CD4-positive, alpha-beta T cell treated with Interleukin-6 at 100 ng/mL for 8 hours (primary cell): ENCODE results near the gene NAGK.
A peak's percentile ranks its signal among the peaks of the same experiment; 100 is the strongest.
"Not testable (repeated sequence)": the region's sequence is repeated elsewhere in the genome, so short reads cannot be mapped to it uniquely, and the experiment has no call there.

Experiments
- DNase-seq: peaks from one replicate; pipeline ENCODE4 v3.0.0-alpha.2; 2020; ENCODE audit warnings: mixed read lengths, low spot score

NAGK gene

DNA sequence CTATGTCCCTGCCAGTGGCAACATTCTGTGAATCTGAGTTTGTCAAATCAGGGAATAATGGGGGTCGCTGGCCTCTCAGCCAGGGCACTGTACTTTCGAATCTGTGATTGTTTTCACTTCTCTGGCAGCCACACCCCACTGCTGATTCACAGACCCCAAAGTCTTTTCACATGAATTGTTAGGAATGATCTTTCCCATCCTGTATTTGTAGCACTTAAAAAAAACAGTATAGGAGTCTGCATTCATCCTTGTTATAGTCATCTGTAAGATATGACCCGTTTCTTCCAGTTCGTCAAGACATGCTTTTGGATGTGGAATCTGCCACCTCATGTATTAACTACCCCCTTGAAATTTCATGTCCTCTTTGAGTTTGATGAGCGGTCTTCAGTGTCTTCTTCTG, 928 bp downstream of the NAGK start:
- DNase-seq = no peak

DNA sequence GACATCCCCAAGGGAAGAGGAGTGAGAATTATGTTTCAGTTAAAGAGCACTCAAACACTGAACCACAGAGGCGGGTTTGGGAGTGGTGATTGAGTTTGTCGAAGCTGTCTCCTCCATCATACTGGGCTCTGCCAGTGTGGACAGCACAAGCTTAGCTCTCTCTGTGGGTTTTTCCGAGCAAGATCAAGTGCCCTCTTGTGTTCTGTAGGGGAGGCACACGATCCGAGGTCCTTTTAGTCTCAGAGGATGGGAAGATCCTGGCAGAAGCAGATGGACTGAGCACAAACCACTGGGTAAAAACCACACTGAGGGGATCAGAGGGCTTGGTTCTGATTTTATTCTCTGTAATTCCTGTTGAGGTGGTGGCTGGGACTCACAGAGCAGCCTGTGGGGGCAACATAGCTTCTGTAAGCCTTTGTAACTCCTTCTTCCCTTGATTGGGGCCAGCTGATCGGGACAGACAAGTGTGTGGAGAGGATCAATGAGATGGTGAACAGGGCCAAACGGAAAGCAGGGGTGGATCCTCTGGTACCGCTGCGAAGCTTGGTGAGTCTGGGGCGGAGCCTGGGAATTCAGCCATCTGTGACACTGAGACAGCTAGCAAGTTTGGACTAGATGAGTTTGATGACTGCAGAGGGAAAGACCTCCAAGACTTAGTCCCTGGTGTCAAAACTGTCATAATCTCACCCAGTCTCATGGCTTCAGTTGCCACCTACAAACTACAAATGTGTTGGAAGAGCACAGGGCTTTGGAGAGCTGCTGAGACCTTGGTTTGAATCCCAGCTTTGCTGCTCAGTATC, 2.0 kb downstream of the NAGK start:
- no peak for DNase-seq

DNA sequence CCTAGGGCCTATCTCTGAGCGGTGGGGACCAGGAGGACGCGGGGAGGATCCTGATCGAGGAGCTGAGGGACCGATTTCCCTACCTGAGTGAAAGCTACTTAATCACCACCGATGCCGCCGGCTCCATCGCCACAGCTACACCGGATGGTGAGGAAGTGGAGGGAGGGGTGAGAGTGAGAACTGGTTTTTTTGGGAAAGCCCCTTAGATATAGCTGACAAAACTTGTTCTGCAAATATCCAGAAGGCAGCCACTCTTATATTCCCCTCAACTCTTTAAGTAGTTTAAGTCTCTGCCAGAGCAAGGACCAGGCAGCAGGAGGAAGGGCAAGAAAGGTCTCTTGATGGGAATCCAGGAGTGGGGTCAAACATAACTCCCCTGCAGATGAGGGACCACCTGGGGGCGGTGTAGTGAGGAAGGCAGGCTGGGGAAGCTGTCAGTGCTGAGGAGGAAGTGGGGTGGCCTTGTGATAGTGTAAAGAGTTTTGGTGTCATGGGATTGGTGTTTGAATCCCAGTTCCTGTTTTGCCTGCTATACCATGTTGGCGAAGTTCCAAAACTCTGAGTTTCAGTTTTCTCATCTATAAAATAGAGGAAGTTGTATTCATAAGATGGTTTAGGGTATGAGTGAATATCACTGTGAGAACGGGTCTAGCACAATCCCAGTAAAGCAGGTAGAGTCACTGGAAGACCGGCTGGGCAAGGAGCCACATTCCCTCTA, 3.4 kb downstream of the NAGK start:
- peak; percentile 61 for DNase-seq

DNA sequence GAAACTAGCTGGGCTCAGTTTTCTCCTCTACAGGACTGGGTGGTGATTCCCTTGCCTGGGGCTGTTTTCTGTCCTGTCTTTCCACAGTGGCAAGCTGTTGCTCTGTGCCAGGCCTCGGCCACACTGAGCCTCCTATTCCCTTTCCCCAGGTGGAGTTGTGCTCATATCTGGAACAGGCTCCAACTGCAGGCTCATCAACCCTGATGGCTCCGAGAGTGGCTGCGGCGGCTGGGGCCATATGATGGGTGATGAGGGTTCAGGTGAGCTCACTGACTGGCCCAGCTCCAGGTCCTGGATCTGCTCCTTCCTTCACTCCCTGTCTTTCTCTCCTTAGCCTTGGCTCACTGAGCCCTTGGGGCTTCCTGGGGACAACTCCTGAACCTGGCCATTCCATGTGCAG, 4.0 kb downstream of the NAGK start:
- DNase-seq = no peak

DNA sequence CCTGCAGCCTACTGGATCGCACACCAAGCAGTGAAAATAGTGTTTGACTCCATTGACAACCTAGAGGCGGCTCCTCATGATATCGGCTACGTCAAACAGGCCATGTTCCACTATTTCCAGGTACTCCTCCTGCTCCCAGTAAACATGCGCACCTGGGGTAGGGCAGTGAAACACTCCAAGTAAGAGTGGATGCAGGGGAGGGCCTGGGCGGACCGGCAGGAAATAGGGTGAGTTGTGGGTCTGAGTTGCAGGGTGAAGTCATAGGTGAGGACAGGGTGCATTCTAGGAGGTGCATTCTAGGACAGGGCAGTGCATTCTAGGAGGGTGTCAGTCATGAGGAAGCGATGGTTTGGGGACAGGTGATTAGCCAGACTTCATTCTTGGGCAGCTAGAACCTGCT, 5.0 kb downstream of the NAGK start:
- no peak for DNase-seq

DNA sequence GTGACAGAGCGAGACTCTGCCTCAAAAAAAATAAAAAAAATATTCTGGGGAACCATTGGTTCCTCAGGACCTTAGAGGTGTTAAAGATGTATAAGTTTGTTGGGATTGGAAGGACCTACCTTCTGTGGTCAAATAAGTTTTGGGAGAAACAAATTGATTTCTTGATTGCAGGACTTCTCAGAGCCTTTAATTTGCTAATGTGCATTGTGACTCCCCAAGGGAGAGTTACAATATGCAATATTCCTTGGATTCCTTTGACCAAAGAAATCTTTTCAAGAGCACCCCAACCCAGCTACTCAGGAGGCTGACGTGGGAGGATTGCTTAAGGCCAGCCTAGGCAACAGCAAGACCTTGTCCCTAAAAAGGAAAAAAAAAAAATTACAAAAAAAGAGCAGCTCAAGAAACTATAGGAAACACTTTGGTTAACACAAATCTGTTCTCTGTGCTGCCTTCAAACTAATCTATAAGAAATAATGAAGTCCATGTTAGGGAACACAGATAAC, 6.5 kb downstream of the NAGK start:
- no peak for DNase-seq

DNA sequence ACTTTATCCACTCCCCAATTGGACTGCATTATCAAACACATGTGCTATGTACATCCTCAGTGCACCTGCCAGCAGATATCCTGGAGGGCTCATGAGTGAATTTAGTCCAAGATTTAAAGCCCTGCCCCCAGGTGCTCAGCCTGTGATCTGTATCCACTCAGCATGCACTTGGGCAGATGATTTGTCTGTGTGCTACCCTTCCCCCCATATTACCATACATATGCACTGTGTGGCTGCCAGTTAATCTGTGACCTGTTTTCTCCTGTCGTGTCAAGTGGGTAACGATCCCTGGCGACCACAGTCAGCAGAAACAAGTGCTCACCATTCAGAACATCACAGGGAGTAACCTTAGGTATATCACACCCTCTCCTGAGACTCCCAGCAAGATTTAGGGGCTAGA, 10.2 kb downstream of the NAGK start:
- DNase-seq = no peak

DNA sequence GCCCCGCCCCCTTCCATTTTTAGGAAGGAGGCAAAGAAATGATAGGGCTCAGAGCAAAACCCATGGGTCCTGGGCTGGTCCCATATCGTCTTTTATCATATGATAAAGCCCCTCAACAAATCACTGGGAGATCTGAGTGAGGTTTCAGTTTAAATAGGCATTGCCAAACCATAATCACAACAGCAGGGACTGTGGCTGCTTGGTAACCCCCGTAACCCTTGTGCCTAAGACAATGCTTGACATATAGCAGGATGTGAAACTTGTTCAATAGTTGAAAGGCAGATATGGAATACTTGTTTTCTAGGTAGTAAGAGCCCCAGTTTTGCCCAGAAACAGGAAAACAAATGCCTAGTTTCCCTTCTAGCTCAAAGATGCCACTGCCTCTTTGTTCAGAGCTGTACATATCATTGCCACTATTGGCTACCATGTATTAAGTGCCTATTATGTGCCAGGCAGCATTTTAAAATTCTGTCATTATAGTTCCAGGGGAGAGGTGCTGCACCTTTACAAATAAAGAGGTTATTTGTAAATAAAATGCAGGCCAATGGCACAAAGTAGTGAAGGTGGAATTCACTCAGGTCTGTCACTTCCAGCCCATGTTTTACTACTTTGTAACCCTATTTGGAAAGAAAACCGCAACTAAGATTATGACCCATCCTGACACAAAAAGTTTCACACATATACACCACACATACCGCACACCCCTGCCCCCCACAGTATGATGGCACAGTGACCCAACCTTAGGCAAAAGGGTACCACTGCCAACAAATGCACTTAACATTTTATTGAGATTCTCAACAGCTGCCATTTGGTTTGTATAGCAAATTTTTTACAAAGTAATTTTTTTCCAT, 14.2 kb downstream of the NAGK start:
- no peak for DNase-seq

DNA sequence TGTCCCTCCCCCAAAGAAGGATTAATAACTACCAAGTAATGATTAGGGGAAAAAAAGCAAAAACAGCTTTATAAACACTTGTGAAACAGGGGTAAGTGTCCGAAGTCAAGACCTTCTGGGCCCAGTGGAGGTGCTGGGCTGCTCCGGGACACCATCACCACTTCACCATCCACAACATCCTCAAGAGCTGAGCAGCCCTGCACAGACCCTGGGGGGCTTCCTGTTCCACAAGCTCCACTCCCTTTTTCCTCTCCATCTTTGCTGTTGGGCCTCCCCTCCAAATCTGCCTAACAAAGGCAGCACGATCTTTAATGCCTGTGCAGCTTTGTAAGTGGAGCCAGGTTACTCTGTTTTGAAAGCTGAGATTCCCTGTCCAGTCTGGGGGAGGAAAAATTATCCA, 14.8 kb downstream of the NAGK start:
- DNase-seq = not testable (repeated sequence)

DNA sequence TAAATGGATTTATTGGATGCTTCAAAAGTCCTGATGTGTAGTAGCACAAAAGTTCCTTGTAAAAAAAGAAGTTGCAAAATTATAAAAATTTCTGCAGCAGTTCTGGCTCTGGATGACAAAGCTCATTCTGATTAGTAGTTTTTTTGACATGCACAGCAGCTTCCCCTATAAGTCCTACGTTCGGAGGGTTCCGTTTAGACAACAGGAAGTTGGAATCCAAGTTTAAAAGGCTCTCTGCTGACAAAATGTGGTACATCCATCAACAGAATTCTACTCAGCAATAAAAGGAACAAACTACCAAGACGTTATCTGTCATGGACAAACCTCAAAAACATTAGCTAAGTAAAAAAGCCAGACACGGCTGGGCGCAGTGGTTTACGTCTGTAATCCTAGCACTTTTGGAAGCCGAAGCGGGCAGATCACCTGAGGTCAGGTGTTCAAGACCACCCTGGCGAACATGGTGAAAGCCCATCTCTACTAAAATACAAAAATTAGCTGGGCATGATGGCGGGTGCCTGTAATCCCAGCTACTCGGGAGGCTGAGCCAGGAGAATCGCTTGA, 15.4 kb downstream of the NAGK start:
- not testable (repeated sequence) for DNase-seq

DNA sequence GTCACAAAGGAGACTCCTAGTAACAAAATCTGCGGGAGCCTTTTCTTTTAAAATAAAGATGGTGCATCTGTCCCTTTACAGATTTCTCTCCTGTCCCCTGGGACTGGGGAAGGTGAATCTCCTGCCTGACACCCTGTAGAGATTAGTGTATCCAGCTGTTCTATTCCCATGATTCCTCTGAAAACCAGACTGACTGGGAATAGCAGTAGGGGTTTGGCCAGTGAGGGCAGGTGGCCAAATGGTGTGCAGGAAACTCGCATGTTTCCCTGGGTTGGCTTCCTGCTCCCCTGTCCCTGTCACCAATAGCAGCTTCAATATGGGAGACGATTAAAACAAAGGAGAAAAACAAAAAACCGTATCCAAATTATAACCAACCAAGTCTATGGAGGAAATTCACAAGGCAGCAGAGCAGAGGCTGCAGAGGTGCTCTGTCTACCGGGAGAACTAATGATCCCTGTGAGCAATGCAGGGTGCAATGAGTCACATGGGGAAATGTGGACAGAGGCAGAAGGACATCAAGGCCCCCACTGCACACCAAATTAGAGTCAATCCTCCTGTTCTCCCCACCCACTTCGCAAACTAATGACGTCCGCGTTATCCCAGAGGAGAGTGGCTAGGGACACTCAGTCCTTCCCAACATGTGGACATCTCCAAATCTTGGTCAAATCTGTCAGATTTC, 17.0 kb downstream of the NAGK start:
- not testable (repeated sequence) for DNase-seq

DNA sequence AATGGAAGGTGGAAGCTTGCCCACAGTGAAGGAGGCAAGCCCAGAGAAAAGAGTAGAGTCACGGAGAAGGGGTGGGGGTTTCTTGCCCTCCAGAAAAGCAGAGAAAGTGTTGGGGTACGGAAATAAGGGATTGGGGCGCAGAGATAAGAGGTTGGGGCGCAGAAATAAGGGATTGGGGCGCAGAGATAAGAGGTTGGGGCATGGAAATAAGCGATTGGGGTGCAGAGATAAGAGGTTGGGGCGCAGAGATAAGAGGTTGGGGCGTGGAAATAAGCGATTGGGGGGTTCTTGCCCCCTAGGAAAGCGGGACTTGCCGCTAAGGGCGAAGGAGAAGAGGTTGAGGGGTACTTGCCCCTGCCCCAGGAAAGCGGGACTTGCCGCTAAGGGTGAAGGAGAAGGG, 21.0 kb downstream of the NAGK start:
- DNase-seq = not testable (repeated sequence)

DNA sequence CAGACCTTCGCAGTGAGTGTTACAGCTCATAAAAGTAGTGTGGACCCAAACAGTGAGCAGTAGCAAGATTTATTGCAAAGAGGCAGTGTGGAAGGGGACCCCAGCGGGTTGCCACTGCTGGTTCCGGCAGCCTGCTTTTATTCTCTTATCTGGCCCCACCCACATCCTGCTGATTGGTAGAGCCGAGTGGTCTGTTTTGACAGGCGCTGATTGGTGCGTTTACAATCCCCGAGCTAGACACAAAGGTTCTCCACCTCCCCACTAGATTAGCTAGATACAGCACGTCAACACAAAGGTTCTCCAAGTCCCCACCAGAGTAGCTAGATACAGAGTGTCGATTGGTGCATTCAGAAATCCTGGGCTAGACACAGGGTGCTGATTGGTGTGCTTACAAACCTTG, 23.4 kb downstream of the NAGK start:
- not testable (repeated sequence) for DNase-seq

DNA sequence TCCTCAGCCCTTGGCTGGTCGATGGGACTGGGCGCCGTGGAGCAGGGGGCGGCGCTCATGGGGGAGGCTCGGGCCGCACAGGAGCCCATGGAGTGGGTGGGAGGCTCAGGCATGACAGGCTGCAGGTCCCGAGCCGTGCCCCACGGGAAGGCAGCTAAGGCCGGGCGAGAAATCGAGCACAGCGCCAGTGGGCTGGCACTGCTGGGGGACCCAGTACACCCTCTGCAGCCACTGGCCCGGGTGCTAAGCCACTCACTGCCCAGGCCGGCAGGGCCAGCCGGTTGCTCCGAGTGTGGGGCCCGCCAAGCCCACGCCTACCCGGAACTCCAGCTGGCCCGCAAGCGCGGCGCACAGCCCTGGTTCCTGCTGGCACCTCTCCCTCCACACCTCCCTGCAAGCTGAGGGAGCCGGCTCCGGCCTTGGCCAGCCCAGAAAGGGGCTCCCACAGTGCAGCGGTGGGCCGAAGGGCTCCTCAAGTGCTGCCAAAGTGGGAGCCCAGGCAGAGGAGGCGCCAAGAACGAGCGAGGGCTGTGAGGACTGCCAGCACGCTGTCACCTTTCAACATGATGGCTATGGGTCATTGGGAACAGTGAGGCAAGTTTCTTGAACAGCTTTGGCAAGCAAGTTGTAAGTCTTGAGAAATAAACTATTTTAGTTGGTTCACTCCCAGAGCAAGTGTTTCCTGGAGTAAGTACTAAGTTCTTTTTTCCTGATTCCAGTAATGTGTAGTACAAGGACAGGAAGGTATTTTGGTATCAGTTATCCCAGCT, 24.2 kb downstream of the NAGK start:
- DNase-seq = not testable (repeated sequence)

DNA sequence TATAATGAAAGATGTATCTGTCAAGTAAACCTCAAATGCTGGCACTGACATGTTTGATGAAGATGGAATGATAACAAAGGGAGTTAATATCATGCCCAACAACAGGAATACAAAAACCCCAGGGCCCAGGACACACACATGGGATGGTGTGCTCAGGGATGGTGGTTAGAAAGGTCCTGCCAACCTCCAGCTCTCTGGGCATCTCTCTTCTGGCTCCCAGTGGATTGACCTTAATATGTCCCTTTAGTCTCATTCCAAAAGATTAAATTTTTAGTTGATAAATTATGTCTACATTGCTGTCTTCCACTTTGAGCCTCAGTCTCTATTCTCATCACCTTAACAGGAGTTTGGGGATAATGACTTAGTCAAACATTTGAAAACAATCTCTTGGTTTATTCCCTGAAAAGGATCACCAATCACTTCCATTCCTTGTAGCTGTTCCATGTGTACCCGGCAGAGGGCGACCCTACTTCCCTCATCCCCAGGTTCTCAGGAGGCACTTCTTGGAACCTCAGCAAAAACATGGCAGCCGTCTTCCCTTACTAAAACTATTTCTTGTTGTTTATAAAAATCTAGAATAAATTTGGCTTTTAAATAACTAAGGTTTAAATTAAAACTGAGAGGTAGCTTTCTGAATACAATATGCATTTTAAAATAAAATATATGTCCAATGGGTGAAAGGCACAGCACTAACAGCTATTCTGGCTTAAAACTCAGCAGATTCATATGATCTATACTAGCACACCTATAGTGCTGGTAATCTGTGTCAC, 31.9 kb downstream of the NAGK start:
- peak; percentile 25 for DNase-seq

DNA sequence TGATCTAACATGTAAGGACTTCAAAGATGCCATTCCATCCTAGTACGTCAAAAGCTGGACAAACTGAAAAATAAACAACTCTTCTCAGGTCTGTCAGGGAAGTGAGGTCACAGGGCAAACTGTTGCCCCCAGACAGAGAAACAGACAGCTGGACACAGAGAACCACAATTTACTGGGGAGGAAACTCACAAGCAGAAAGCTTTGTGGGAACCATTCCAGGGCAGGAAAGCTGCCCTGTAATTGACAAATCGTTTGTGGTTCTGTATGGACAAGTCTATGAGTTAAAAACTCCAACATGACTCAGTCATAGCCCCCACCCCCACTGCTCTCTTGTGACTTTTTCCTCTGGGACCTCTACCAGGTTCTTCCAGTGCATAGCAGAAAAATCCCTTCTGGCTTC, 33.2 kb downstream of the NAGK start:
- DNase-seq = no peak

DNA sequence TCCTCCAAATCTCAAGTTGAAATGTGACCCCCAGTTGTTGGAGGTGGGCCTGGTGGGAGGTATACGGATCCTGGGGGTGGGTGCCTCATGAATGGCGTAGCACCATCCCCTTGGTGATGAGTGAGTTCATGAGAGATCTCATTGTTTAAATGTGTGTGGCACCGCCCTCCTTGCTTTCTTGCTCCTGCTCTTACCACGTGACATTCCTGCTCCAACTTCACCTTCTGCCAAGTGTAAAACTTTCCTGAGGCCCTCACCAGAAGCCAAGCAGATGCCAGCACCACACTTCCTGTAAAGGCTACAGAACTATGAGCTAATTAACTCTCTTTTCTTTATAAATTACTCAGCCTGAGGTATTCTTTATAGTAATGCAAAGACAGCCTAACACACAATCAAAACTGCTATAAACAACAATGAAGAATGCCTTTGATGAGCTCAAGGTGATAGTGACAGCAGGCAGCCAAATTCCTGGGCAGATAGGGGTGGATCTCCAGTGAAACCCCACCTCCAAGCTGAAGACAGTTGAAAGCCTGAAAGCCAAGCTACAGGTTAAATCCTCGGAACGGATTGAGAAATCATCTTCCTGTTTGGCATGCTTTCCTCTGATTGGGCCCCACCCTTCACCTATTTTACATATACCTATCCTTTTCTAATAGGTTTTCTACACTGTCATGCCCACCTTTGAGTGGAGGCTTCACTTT, 34.7 kb downstream of the NAGK start:
- no peak for DNase-seq

DNA sequence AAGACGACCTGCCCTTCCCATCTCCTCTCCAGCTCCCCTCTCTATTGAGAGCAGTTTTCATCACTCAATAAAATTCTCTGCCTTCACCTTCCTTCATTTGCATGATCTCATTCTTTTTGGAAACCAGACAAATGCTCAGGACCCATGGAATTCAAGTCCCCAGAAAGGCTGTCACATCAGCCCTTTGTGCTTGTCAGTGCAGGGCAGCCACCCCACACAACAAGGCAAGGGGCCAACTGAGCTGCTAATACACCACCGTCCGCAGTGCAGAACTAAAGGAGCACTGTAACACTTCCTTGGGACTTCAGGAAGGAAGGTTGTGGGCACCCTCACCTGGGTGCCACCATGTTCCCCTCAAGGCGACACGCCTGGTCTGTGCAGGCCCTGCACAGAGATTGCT, 35.4 kb downstream of the NAGK start:
- no peak for DNase-seq

DNA sequence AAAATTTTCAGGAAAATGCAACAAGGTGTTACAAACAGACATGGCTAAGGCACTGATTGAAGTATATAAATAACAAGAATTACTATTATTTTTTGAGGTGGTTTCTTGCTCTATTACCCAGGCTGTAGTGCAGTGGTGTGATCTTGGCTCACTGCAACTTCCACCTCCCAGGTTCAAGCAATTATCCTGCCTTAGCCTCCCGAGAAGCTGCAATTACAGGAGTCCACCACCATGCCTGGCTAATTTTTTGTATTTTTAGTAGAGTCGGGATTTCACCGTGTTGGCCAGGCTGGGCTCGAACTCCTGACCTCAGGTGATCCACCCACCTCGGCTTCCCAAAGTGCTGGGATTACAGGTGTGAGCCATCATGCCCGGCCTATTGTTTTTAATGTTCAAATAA, 38.0 kb downstream of the NAGK start:
- DNase-seq = not testable (repeated sequence)
